ENCODE results near the gene PDCD6IP. TPM values are rescaled to one million over a fixed set of nuclear protein-coding genes. Genes with fewer than 3 reads are reported as not detected.

Gene PDCD6IP
- total and polyA plus RNA-seq, 7 experiments from 2014 or later = 60.3 to 221 (median 191) TPM

GRCh38 chr3:33881156-33882064 lies 83.0 kb downstream of the PDCD6IP start:
- intact Hi-C loops (cut with micrococcal nuclease) = no loop called here
- H3K9me3 Mint-ChIP-seq = no peaks in the 10 kb centered on the region
- peaks cover 0 to 5% (median 4%) of the 10 kb centered on the region in 7 donors for H3K4me1 Mint-ChIP-seq
- Histone ChIP-seq H3K4me3 (ENCODE audit: low read length) (no peak overlapping the region), H3K27ac (ENCODE audit: low read depth, low read length) (no peak overlapping the region), H3K9me3 (ENCODE audit: control insufficient read depth in 2 of 3, low read length in 3 of 3) (no peaks in the 10 kb centered on the region), H3K36me3 (ENCODE audit: control insufficient read depth in 2 of 3, insufficient read depth in 3 of 3, low read length in 3 of 3) (no peaks in the 10 kb centered on the region), H3K27me3 (ENCODE audit: control insufficient read depth in 2 of 2, insufficient read depth in 2 of 2, low read length in 2 of 2) (no peaks in the 10 kb centered on the region), H3K4me1 (ENCODE audit: control insufficient read depth in 2 of 2, insufficient read depth in 2 of 2, low read length in 2 of 2) (peaks cover 0 to 3% of the 10 kb centered on the region in 2 donors)
- ATAC-seq (no peak), DNase-seq (no peak)
- H3K4me3 Mint-ChIP-seq = no peak overlapping the region
- H3K27ac Mint-ChIP-seq = peak overlapping the region in 2 of 9 donors; percentile 35 to 80
- peaks cover 0 to 8% (median 5%) of the 10 kb centered on the region in 5 donors for H3K27me3 Mint-ChIP-seq
- ChIA-PET CTCF (no interaction called here), POLR2A (no interaction called here)
- no peaks in the 10 kb centered on the region for H3K36me3 Mint-ChIP-seq

- H3K27ac Mint-ChIP-seq = peak overlapping the region in 1 of 9 donors; percentile 35
- H3K4me3 Mint-ChIP-seq = no peak overlapping the region
- ATAC-seq (no peak), DNase-seq (no peak)
- Histone ChIP-seq H3K4me1 (ENCODE audit: control insufficient read depth in 2 of 2, insufficient read depth in 2 of 2, low read length in 2 of 2) (peaks cover 0 to 3% of the 10 kb centered on the region in 2 donors), H3K27me3 (ENCODE audit: control insufficient read depth in 2 of 2, insufficient read depth in 2 of 2, low read length in 2 of 2) (no peaks in the 10 kb centered on the region), H3K36me3 (ENCODE audit: control insufficient read depth in 2 of 3, insufficient read depth in 3 of 3, low read length in 3 of 3) (no peaks in the 10 kb centered on the region), H3K4me3 (ENCODE audit: low read length) (no peak overlapping the region), H3K9me3 (ENCODE audit: control insufficient read depth in 2 of 3, low read length in 3 of 3) (no peaks in the 10 kb centered on the region), H3K27ac (ENCODE audit: low read depth, low read length) (no peak overlapping the region)
- H3K4me1 Mint-ChIP-seq = peaks cover 0 to 5% (median 4%) of the 10 kb centered on the region in 7 donors
- ChIA-PET POLR2A (no interaction called here), CTCF (interaction anchor here (1.2 to 2.2 kb wide), 3 partner anchors 11 to 807 kb away, joined by 3 to 18 read pairs (median 6); no protein-coding TSS in a partner anchor)
- H3K9me3 Mint-ChIP-seq = no peaks in the 10 kb centered on the region
- peaks cover 0 to 8% (median 5%) of the 10 kb centered on the region in 5 donors for H3K27me3 Mint-ChIP-seq
- H3K36me3 Mint-ChIP-seq = no peaks in the 10 kb centered on the region
- intact Hi-C loops (cut with micrococcal nuclease) = no loop called here
These were observed 83.9 kb downstream of the PDCD6IP start for GRCh38 chr3:33882296-33882695.

- peak in 7 of 9 donors; percentile 16 to 59 (median 52) for DNase-seq
These were observed 85.1 kb downstream of the PDCD6IP start for GRCh38 chr3:33883538-33883950.

GRCh38 chr3:33883951-33884561 lies 85.6 kb downstream of the PDCD6IP start:
- Histone ChIP-seq H3K36me3 (ENCODE audit: control insufficient read depth in 2 of 3, insufficient read depth in 3 of 3, low read length in 3 of 3) (no peaks in the 10 kb centered on the region), H3K4me1 (ENCODE audit: control insufficient read depth in 2 of 2, insufficient read depth in 2 of 2, low read length in 2 of 2) (peaks cover 0 to 3% of the 10 kb centered on the region in 2 donors), H3K27ac (ENCODE audit: low read depth, low read length) (no peak overlapping the region), H3K4me3 (ENCODE audit: low read length) (no peak overlapping the region), H3K9me3 (ENCODE audit: control insufficient read depth in 2 of 3, low read length in 3 of 3) (no peaks in the 10 kb centered on the region), H3K27me3 (ENCODE audit: control insufficient read depth in 2 of 2, insufficient read depth in 2 of 2, low read length in 2 of 2) (no peaks in the 10 kb centered on the region)
- Mint-ChIP-seq H3K4me1 (peaks cover 0 to 5% (median 4%) of the 10 kb centered on the region in 7 donors), H3K9me3 (no peaks in the 10 kb centered on the region), H3K36me3 (no peaks in the 10 kb centered on the region), H3K4me3 (peak overlapping the region in 2 of 10 donors; percentile 48 to 69), H3K27ac (no peak overlapping the region), H3K27me3 (peaks cover 0 to 8% (median 5%) of the 10 kb centered on the region in 5 donors)
- POLR2A ChIA-PET = no interaction called here
- ATAC-seq = no peak
- intact Hi-C loops (cut with micrococcal nuclease) = loop anchor here in 1 of 2 donors (1.0 kb wide), 1 partner anchor 800 kb away; no protein-coding TSS in a partner anchor
- CTCF ChIA-PET = interaction anchor here (0.7 to 2.2 kb wide), 8 partner anchors 12 to 809 kb away, joined by 3 to 18 read pairs (median 4); no protein-coding TSS in a partner anchor
- no peak for DNase-seq

More at GRCh38 chr3:33883538-33883950, 85.1 kb downstream of the PDCD6IP start:
- ChIA-PET CTCF (interaction anchor here (0.7 to 2.2 kb wide), 9 partner anchors 12 to 809 kb away, joined by 3 to 18 read pairs (median 3); no protein-coding TSS in a partner anchor), POLR2A (no interaction called here)
- no peaks in the 10 kb centered on the region for H3K36me3 Mint-ChIP-seq
- no peaks in the 10 kb centered on the region for H3K9me3 Mint-ChIP-seq
- H3K27me3 ChIP-seq (ENCODE audit: control insufficient read depth in 2 of 2, insufficient read depth in 2 of 2, low read length in 2 of 2) = no peaks in the 10 kb centered on the region
- H3K4me1 Mint-ChIP-seq = peaks cover 0 to 5% (median 4%) of the 10 kb centered on the region in 7 donors
- peak overlapping the region in 1 of 9 donors; percentile 80 for H3K27ac Mint-ChIP-seq
- H3K4me3 Mint-ChIP-seq = peak overlapping the region in 5 of 10 donors; percentile 2 to 69 (median 46)
- H3K4me3 ChIP-seq (ENCODE audit: low read length) = no peak overlapping the region
- H3K27me3 Mint-ChIP-seq = peaks cover 0 to 8% (median 5%) of the 10 kb centered on the region in 5 donors
- intact Hi-C loops (cut with micrococcal nuclease) = loop anchor here in 1 of 2 donors (1.0 kb wide), 1 partner anchor 801 kb away; no protein-coding TSS in a partner anchor
- ATAC-seq = peak; percentile 44
- no peaks in the 10 kb centered on the region for H3K36me3 ChIP-seq (ENCODE audit: control insufficient read depth in 2 of 3, insufficient read depth in 3 of 3, low read length in 3 of 3)
- H3K4me1 ChIP-seq (ENCODE audit: control insufficient read depth in 2 of 2, insufficient read depth in 2 of 2, low read length in 2 of 2) = peaks cover 0 to 3% of the 10 kb centered on the region in 2 donors
- no peaks in the 10 kb centered on the region for H3K9me3 ChIP-seq (ENCODE audit: control insufficient read depth in 2 of 3, low read length in 3 of 3)
- H3K27ac ChIP-seq (ENCODE audit: low read depth, low read length) = no peak overlapping the region

GRCh38 chr3:33884701-33885100 lies 86.3 kb downstream of the PDCD6IP start:
- intact Hi-C loops (cut with micrococcal nuclease) = no loop called here
- CTCF ChIA-PET = interaction anchor here (0.5 to 2.2 kb wide), 3 partner anchors 133 to 799 kb away, joined by 3 to 18 read pairs (median 5); no protein-coding TSS in a partner anchor
- ATAC-seq = no peak

GRCh38 chr3:33885496-33885895 lies 87.1 kb downstream of the PDCD6IP start:
- H3K9me3 Mint-ChIP-seq = no peaks in the 10 kb centered on the region
- ChIA-PET POLR2A (no interaction called here), CTCF (interaction anchor here (0.5 to 1.3 kb wide), 2 partner anchors 132 to 798 kb away, joined by 3 to 5 read pairs; no protein-coding TSS in a partner anchor)
- H3K27ac ChIP-seq (ENCODE audit: low read depth, low read length) = no peak overlapping the region
- no peaks in the 10 kb centered on the region for H3K36me3 ChIP-seq (ENCODE audit: control insufficient read depth in 2 of 3, insufficient read depth in 3 of 3, low read length in 3 of 3)
- H3K4me1 Mint-ChIP-seq = peaks cover 0 to 5% (median 4%) of the 10 kb centered on the region in 7 donors
- H3K9me3 ChIP-seq (ENCODE audit: control insufficient read depth in 2 of 3, low read length in 3 of 3) = no peaks in the 10 kb centered on the region
- intact Hi-C loops (cut with micrococcal nuclease) = no loop called here
- H3K27ac Mint-ChIP-seq = no peak overlapping the region
- H3K4me1 ChIP-seq (ENCODE audit: control insufficient read depth in 2 of 2, insufficient read depth in 2 of 2, low read length in 2 of 2) = peaks cover 0 to 3% of the 10 kb centered on the region in 2 donors
- ATAC-seq (no peak), DNase-seq (no peak)
- no peak overlapping the region for H3K4me3 Mint-ChIP-seq
- H3K27me3 ChIP-seq (ENCODE audit: control insufficient read depth in 2 of 2, insufficient read depth in 2 of 2, low read length in 2 of 2) = no peaks in the 10 kb centered on the region
- no peak overlapping the region for H3K4me3 ChIP-seq (ENCODE audit: low read length)
- peaks cover 0 to 8% (median 5%) of the 10 kb centered on the region in 5 donors for H3K27me3 Mint-ChIP-seq
- H3K36me3 Mint-ChIP-seq = no peaks in the 10 kb centered on the region

More at GRCh38 chr3:33884701-33885100, 86.3 kb downstream of the PDCD6IP start:
- Mint-ChIP-seq H3K36me3 (no peaks in the 10 kb centered on the region), H3K4me1 (peaks cover 0 to 5% (median 4%) of the 10 kb centered on the region in 7 donors), H3K27me3 (peaks cover 0 to 8% (median 5%) of the 10 kb centered on the region in 5 donors), H3K27ac (no peak overlapping the region), H3K9me3 (no peaks in the 10 kb centered on the region), H3K4me3 (no peak overlapping the region)
- Histone ChIP-seq H3K27me3 (ENCODE audit: control insufficient read depth in 2 of 2, insufficient read depth in 2 of 2, low read length in 2 of 2) (no peaks in the 10 kb centered on the region), H3K27ac (ENCODE audit: low read depth, low read length) (no peak overlapping the region), H3K9me3 (ENCODE audit: control insufficient read depth in 2 of 3, low read length in 3 of 3) (no peaks in the 10 kb centered on the region), H3K4me3 (ENCODE audit: low read length) (no peak overlapping the region), H3K4me1 (ENCODE audit: control insufficient read depth in 2 of 2, insufficient read depth in 2 of 2, low read length in 2 of 2) (peaks cover 0 to 3% of the 10 kb centered on the region in 2 donors), H3K36me3 (ENCODE audit: control insufficient read depth in 2 of 3, insufficient read depth in 3 of 3, low read length in 3 of 3) (no peaks in the 10 kb centered on the region)
- POLR2A ChIA-PET = no interaction called here
- no peak for DNase-seq

Data from naive thymus-derived CD4-positive, alpha-beta T cell (primary cell).